Stomach (tissue), 9 donors: ENCODE results near the gene ACTL7B. TPM values are rescaled to one million over a fixed set of nuclear protein-coding genes. Genes with fewer than 3 reads are reported as not detected.

Experiments used
- DNase-seq, 2 donors: peaks; one replicate each; pipeline versions ENCODE4 v3.0.0 to v3.0.0-alpha.2; 2013 to 2019
- H3K27ac ChIP-seq, 5 donors: fragments of 200-600 bp in 4 of 5; sonication (generic) in 4 of 5; one replicate each; pipeline ENCODE4 v1.5.1; 2013 to 2019; ENCODE audit warnings: mild to moderate bottlenecking in 1 of 5, moderate library complexity in 1 of 5
- H3K27me3 ChIP-seq, 3 donors: fragments of 200-600 bp; sonication (generic); one replicate each; pipeline ENCODE4 v1.5.1; 2017 to 2019; ENCODE audit warnings: mixed run types in 1 of 3
- H3K36me3 ChIP-seq, 4 donors: fragments of 200-600 bp; sonication (generic); 1 replicate in 3 of 4; 2 replicates in 1 of 4; pipeline ENCODE4 v1.5.1; 2016 to 2019
- H3K4me1 ChIP-seq, 4 donors: fragments of 200-600 bp; sonication (generic); one replicate each; pipeline ENCODE4 v1.5.1; 2016 to 2019
- H3K4me3 ChIP-seq, 4 donors: fragments of 200-600 bp; sonication (generic) in 3 of 4; one replicate each; pipeline ENCODE4 v1.5.1; 2016 to 2019; ENCODE audit warnings: mild to moderate bottlenecking in 1 of 4
- H3K9me3 ChIP-seq, 4 donors: fragments of 200-600 bp; sonication (generic); one replicate each; pipeline ENCODE4 v1.5.1; 2016 to 2019
- EP300 ChIP-seq: sonication (generic); formaldehyde crosslinking; IDR thresholded peaks from one replicate; pipeline ENCODE4 v1.6.1; 2017; ENCODE audit warnings: antibody characterized with exemption
- POLR2A ChIP-seq, 4 donors: fragments of 450-650 bp; IDR thresholded peaks; one replicate each; pipeline ENCODE4 v1.6.1; 2016; ENCODE audit warnings: antibody characterized with exemption in 4 of 4, control low read depth in 2 of 4, mild to moderate bottlenecking in 1 of 4, moderate library complexity in 1 of 4
- POLR2AphosphoS5 ChIP-seq, 3 donors: sonication (generic); formaldehyde crosslinking; IDR thresholded peaks; one replicate each; pipeline ENCODE4 v1.6.1; 2016; ENCODE audit warnings: antibody characterized with exemption in 3 of 3
- WGBS, 5 donors: extraction: QIAGEN DNeasy Blood & Tissue Kit in 3 of 5; methylation state at CpG; one replicate each; pipeline versions ENCODE4 v1.1.5 to v1.1.7; 2013 to 2018; 5-methylcytosine and 5-hydroxymethylcytosine counted together
- intact Hi-C: fragments of 100-400 bp; cut with DNase I; formaldehyde crosslinking; loops from one replicate; pipeline ENCODE4 v1.15.1; 2023; ENCODE audit warnings: low total_unique reads
- polyA plus RNA-seq, 3 donors: library from polyadenylated mRNA; stranded (reverse); fragments of 200-250 nt; gene quantifications; one replicate each; pipeline ENCODE4 v1.2.3, GENCODE V29; 2013
- total RNA-seq, 5 donors: library from RNA; depleted of rRNA; stranded (reverse); fragments of >200 nt; gene quantifications; one replicate each; pipeline versions ENCODE4 v1.1.0 to v1.2.3, GENCODE V29; 2014 to 2016
- TF ChIP-seq, protein P1 (sequence below), 7 experiments: fragments of 450-650 bp in 4 of 7; fragments of 200-600 bp in 3 of 7; sonication (generic) in 3 of 7; IDR thresholded peaks; one replicate each; pipeline ENCODE4 v1.5.1; 2016 to 2019; ENCODE audit warnings: antibody characterized with exemption in 7 of 7, control low read depth in 2 of 7, mild to moderate bottlenecking in 1 of 7
- donor health status: healthy with polysubstance abuse.
- donor health status: Bipolar disorder and iron deficiency.
- donor health status: healthy.

The ACTL7B gene
- total and polyA plus RNA-seq, 8 donors = not detected

DNA sequence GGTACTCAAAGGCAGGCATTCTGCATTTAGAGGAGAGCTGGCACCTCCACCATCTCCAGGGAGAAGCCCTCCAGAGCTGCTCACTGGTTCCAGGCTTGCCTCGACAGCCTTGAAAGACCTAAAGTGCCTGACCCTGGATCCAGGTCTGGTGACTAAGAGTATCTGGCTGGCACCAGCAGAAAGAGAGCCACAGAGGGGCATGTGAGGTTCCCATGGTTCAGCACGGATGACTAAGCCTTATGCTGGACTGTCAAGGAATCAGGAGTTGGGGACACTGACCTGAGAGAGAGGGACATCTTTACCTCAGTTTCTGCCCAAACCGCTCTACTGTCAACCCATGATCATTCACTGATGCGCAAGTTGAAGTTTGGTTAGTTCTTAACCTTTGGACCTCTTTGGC lies 9.3 kb upstream of the ACTL7B start:
- WGBS, 5 donors = 89 to 97% (median 94%) methylated on average over 3 to 4 of the region's 4 CpGs

DNA sequence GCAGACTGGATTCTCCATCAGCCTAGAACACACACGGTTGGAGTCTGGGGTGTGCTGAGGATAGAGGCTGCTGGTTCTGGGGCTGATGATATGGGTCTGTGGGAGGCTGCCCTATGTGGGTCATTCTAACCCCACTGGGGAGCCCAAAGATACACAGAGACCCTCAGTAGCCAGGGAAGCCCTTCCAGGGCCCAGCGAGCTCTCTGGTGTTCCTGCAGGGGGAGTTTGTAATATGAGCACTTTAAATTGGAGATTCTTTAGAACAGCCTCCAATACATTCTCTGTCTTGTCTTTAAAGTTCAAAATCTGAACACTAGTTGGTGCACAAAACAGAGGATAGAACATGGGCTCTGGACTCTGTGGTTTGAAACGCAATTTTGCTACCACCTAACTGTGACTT lies 8.7 kb upstream of the ACTL7B start:
- H3K27me3 ChIP-seq = no peaks in the 10 kb centered on the region
- H3K4me3 ChIP-seq = no peak overlapping the region
- H3K9me3 ChIP-seq = no peaks in the 10 kb centered on the region
- no peak overlapping the region for H3K27ac ChIP-seq
- H3K36me3 ChIP-seq = peaks cover 0 to 22% (median 19%) of the 10 kb centered on the region in 4 donors
- DNase-seq = no peak
- intact Hi-C loops = no loop called here
- 80 to 87% (median 84%) methylated on average over 3 of the region's 3 CpGs for WGBS, 5 donors
- TF ChIP-seq POLR2AphosphoS5 (IDR thresholded peaks at IDR 0.05) (no peak), POLR2A (IDR thresholded peaks at IDR 0.05) (no peak), EP300 (no peak)
- TF ChIP-seq, protein P1, sequence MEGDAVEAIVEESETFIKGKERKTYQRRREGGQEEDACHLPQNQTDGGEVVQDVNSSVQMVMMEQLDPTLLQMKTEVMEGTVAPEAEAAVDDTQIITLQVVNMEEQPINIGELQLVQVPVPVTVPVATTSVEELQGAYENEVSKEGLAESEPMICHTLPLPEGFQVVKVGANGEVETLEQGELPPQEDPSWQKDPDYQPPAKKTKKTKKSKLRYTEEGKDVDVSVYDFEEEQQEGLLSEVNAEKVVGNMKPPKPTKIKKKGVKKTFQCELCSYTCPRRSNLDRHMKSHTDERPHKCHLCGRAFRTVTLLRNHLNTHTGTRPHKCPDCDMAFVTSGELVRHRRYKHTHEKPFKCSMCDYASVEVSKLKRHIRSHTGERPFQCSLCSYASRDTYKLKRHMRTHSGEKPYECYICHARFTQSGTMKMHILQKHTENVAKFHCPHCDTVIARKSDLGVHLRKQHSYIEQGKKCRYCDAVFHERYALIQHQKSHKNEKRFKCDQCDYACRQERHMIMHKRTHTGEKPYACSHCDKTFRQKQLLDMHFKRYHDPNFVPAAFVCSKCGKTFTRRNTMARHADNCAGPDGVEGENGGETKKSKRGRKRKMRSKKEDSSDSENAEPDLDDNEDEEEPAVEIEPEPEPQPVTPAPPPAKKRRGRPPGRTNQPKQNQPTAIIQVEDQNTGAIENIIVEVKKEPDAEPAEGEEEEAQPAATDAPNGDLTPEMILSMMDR (IDR thresholded peaks at IDR 0.05) = no peak
- H3K4me1 ChIP-seq = no peaks in the 10 kb centered on the region

More for the DNA sequence above, 9.3 kb upstream of the ACTL7B start:
- Histone ChIP-seq H3K4me3 (no peak overlapping the region), H3K9me3 (no peaks in the 10 kb centered on the region), H3K36me3 (peaks cover 0 to 26% (median 24%) of the 10 kb centered on the region in 4 donors), H3K27me3 (no peaks in the 10 kb centered on the region), H3K4me1 (no peaks in the 10 kb centered on the region), H3K27ac (no peak overlapping the region)
- intact Hi-C loops = no loop called here
- DNase-seq = no peak
- TF ChIP-seq EP300 = no peak
- TF ChIP-seq POLR2A (IDR thresholded peaks at IDR 0.05) = no peak
- TF ChIP-seq, protein P1 (IDR thresholded peaks at IDR 0.05) = no peak
- TF ChIP-seq POLR2AphosphoS5 (IDR thresholded peaks at IDR 0.05) = no peak

GRCh38 chr9:108863891-108864290 lies 8.1 kb upstream of the ACTL7B start:
- no peak overlapping the region for H3K27ac ChIP-seq
- 87 to 97% (median 91%) methylated on average over 3 of the region's 3 CpGs for WGBS, 5 donors
- no peaks in the 10 kb centered on the region for H3K27me3 ChIP-seq
- H3K9me3 ChIP-seq = no peaks in the 10 kb centered on the region
- DNase-seq = no peak
- no peaks in the 10 kb centered on the region for H3K4me1 ChIP-seq
- H3K36me3 ChIP-seq = peaks cover 0 to 17% (median 14%) of the 10 kb centered on the region in 4 donors
- no peak overlapping the region for H3K4me3 ChIP-seq
- intact Hi-C loops = no loop called here
- TF ChIP-seq POLR2AphosphoS5 (IDR thresholded peaks at IDR 0.05) (no peak), EP300 (no peak), POLR2A (IDR thresholded peaks at IDR 0.05) (no peak)
- TF ChIP-seq, protein P1 (IDR thresholded peaks at IDR 0.05) = no peak

DNA sequence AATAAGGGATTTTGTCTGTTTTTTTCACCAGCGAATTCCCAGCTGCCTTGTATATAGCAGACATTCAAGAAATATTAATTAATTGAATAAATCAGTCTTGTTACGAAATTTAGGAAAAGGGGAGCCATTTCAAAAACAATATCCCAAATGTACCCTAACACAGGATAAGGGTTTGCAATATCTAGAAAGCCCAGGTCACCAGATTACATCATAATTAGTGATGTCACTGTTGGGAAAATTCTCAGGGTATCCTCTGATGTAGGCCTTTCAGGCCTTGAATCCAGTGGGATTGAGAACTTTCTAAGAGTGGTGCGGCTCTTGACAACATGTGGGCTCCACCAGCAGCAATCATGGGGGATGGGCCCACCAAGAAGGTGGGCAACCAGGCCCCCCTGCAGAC lies 6.2 kb upstream of the ACTL7B start, which contains the start of gene ACTL7A:
TSS of gene ACTL7A (plus strand) at position 270 of the 400 bp plus-strand sequence. CDS start at position 327, 57 bp downstream.
- Histone ChIP-seq H3K4me1 (no peaks in the 10 kb centered on the region), H3K27ac (no peak within 1 kb of the TSS), H3K27me3 (no peaks in the 10 kb centered on the region), H3K36me3 (no peaks in the 10 kb centered on the region), H3K4me3 (no peak within 1 kb of the TSS), H3K9me3 (no peaks in the 10 kb centered on the region)
- no peak for TF ChIP-seq POLR2A (IDR thresholded peaks at IDR 0.05)
- TF ChIP-seq, protein P1 (IDR thresholded peaks at IDR 0.05) = no peak
- no peak for TF ChIP-seq EP300
- no peak for TF ChIP-seq POLR2AphosphoS5 (IDR thresholded peaks at IDR 0.05)
- intact Hi-C loops = no loop called here
- WGBS, 5 donors = 95 to 99% (median 97%) methylated on average over 3 of the region's 3 CpGs
- DNase-seq = no peak
